T-helper 1 cell (primary cell): ENCODE results near the gene PCDH15.

Source experiments
- DNase-seq, 5 donors: peaks; one replicate each; pipeline ENCODE4 v3.0.0-alpha.2; 2012 to 2020
- total RNA-seq, 4 donors: gene quantifications; one replicate each; lab custom pipeline; 2026; lab: John Stamatoyannopoulos, UW

Gene PCDH15
- total RNA-seq, result 0 reads per million in 4 donors

DNA sequence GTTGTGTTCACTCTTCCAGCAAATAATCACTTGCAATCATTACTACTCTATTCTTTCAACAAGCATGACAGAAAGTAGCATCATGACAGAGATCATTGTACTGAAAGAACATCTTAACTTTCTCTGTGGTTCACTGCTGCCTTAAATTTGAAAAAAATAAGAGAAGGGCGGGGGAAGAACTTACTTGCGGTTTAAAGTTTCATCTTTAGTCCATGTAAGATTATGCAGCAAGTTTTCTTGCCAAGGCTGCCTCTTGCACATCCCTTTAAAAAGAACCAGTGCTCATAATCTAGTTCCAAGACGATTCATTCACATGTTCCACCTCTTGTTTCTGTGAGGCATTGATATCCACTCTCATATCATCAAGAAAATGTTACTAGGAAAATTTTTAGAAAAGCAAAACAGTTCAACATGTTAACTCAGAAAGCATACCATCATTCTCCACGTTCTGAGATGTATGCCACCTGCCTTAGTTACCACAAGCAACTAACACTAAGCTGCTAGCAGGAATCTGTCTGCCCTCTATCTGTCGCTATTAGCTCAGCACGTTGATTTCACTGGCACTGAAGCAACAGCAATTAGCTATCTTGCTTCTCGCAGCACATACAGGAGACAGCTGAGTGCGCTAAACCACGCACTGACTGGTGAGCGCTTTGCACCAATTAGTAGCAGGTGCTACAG is at the start of gene PCDH15:
Gene PCDH15, minus strand, starts transcription at position 491 of the 681 bp plus-strand sequence. CDS start 136,969 bp downstream, outside the sequence.
- no peak for DNase-seq

GRCh38 chr10:54843932-54844331 is 42.9 kb upstream of the PCDH15 start:
- DNase-seq, result no peak

DNA sequence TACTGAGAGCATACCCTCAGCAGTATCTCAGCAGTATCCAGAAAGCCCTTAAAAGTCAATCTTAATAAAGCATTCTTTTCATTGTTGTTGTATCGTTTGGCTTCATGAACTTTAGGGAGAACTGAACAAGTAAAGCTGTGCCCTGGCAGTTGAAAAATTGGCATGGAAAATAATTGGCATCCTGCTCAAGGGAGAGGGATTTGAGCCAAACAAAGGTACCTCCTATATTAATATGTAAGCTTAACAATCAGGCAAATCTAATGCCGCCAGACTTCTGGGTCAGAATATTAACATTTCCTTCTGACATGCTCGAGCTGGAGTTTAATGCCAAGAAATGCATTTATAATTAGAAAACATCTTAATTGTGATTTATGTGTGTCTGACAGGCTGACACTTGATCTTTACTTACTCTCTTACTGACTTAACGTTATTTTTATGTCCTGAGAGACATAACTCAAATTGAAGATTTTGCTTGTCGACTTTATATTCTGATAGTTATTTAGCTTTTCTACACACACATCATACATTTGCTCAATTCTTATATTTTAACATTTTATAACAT is 42.1 kb upstream of the PCDH15 start:
- DNase-seq, result no peak

- no peak for DNase-seq
Observed at GRCh38 chr10:54837479-54837878, 36.4 kb upstream of the PCDH15 start.

DNA sequence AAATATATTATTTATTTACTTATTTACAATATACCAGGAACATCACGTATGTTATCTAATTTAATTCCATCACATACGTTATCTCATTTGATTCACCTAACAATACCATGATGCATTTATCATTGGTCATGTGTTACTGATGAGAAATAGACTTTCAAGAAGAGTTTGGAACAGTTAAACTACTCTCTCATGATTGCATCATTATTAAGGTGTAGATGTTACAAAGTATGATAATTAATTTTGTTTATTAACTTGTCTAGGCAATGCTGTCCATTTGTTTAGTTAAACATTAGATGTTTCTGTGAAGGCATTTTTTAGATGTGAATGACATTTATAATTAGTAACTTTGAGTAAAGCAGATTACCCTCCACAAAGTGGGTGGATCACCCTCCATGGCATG is 32.0 kb upstream of the PCDH15 start:
- DNase-seq, result no peak

GRCh38 chr10:54826994-54827560 is 26.0 kb upstream of the PCDH15 start:
- no peak for DNase-seq

- DNase-seq, result no peak
Observed at GRCh38 chr10:54815583-54815982, 14.6 kb upstream of the PCDH15 start.

- DNase-seq, result no peak
Observed at GRCh38 chr10:54808186-54808935, 7.3 kb upstream of the PCDH15 start.

- DNase-seq, result no peak
Observed at GRCh38 chr10:54799506-54799905, 1.5 kb downstream of the PCDH15 start.

DNA sequence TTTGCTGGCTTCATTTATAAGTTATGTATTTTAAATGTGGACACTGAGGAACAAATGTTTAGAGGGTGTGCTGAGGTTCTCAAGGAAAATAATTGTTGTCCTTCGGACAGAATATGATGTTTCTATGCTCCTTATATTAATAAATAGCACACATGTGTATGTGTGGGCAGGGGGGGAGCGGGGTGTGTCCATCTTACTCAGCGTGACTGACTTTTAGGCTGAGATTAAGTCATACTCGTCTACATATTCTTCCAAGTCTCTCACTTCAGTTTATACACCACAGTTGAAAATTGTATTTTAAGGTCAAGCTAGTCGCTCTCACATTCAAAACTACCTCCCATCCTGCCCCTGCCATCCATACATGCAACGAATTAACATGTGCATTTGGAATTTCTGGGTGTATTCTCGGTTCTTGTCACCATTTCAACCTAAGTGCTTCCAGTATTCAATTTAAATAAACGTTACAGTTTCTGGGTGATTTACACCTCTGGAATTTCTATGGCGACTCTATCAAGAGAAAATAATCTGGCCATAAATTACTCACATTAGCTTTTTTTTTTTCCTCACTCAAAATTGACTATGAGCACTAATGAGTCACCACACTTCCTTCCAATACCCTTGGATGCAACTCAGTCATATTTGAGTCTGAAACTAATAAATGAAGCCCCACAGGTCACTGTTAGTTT is 3.3 kb downstream of the PCDH15 start:
- DNase-seq, result no peak

DNA sequence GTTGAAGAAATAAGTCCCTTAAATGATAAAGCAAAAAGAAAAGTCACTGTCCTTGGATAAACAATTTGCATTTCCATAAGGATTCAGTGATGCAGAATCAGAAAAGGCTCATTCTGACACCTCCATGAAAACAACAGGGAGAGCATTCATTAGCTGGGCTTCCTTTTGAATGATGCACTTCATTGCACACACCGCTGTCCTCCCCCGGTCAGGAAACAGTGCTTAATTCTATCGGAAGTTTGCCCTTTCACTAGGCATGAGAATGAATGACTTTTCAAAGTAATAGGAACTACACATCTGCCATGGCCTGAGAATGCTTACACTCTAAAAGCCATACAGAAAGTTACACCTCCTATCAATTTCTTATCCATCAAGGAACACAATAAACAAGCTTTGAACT is 4.2 kb downstream of the PCDH15 start:
- no peak for DNase-seq

DNA sequence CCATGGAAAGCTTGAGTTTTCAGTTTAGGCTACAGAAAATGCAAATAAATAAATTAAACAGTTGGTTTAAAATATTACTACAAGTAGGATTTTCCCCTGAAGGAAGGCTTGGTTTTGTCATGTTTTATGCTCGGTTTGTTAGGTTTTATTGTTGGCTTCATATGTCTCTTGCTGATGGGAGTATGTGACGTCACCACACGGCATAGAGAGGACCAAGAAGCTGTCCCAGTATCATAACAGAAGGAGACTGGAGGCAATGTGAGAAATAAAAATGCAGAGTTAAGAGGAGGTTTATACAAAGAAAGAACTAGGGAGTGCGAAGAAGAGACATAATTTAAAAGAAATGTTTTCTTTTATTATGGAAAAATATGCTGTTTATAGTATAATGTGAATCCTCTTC is 24.4 kb downstream of the PCDH15 start:
- no peak for DNase-seq

- DNase-seq, result no peak
Observed at GRCh38 chr10:54772468-54773122, 28.4 kb downstream of the PCDH15 start.

- DNase-seq, result no peak
Observed at GRCh38 chr10:54769051-54769450, 32.0 kb downstream of the PCDH15 start.

- no peak for DNase-seq
Observed at GRCh38 chr10:54758791-54759190, 42.2 kb downstream of the PCDH15 start.

GRCh38 chr10:54749623-54750022 is 51.4 kb downstream of the PCDH15 start:
- DNase-seq, result no peak

GRCh38 chr10:54745436-54745835 is 55.6 kb downstream of the PCDH15 start:
- no peak for DNase-seq

GRCh38 chr10:54742416-54742815 is 58.6 kb downstream of the PCDH15 start:
- no peak for DNase-seq

- DNase-seq, result no peak
Observed at GRCh38 chr10:54728511-54728910, 72.5 kb downstream of the PCDH15 start.

DNA sequence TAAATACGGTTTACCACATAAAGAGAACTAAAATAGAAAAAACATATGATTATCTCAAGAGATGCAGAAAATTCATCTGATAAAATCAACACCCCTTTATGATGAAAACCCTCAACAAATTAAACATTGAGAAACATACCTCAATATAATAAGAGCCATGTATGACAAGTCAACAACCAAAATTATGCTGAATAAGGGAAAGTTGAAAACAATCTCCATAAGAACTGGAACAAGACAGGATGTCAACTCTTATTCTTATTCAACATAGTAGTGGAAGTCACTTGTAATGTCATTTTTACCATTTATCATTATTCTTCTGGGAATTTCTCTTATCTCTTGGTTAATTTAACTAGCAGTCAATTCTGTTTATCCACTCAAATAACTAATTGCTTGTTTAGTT is 79.0 kb downstream of the PCDH15 start:
- no peak for DNase-seq

DNA sequence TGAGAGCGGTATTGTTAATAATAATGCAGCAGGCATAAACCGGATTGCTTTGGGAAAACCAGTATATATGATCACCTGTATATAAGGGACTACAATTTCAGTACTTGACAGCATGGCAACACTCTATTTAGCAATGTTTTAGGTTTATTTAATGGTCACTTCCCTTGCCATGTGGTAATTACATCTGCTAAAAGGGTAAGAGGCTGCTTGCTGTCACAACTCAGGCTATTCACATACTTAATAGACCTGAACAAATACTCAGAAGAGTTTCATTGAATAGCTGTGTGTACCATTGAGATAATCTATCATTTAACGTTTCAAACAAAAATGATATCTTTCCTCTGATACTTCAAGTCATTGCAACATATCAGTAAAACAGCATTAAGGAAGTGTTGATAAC is 90.1 kb downstream of the PCDH15 start:
- no peak for DNase-seq

DNA sequence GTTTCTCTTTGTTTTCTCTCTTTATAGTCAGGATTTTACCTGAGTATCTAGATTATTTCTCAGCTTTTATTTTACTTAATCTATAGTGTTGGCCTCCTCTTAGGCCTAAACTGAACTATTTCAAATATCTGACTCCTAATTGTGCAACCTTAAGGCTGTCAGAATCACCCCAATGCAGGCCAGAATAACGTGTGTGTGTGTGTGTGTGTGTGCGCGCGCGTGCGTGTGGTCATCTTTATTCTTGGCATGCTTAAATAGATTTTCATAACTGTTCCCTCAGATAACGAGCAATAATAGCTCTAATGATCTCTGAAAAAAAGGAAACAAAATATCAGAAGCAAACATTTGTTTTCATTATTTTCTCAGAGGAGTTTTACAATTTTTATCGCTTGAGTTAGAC is 92.4 kb downstream of the PCDH15 start:
- no peak for DNase-seq

- DNase-seq, result no peak
Observed at GRCh38 chr10:54708021-54708420, 93.0 kb downstream of the PCDH15 start.
